GM23338 (cell line): ENCODE results near the gene IKBKE.

Source experiments
- CTCF ChIP-seq, 2 experiments: fragments of 200-600 bp in 1 of 2; sonication (generic) in 1 of 2; conservative IDR thresholded peaks; 2 replicates each; pipeline versions ENCODE4 v1.5.1 to v1.6.1; 2016 to 2017; ENCODE audit warnings: antibody characterized with exemption in 2 of 2, low read depth in 2 of 2, mild to moderate bottlenecking in 2 of 2, moderate library complexity in 1 of 2
- ETS1 ChIP-seq: IDR thresholded peaks from 2 replicates; pipeline ENCODE4 v1.6.1; 2016; ENCODE audit warnings: antibody characterized with exemption
- EZH2 ChIP-seq: fragments of 200-600 bp; sonication (generic); IDR thresholded peaks from one replicate; pipeline ENCODE4 v1.8.0; 2017; ENCODE audit warnings: antibody characterized with exemption, mild to moderate bottlenecking, low read depth; ENCODE audit not compliant: unreplicated experiment
- EZH2phosphoT487 ChIP-seq: fragments of 200-600 bp; sonication (generic); IDR thresholded peaks from one replicate; pipeline ENCODE4 v1.8.1; 2018; ENCODE audit warnings: antibody characterized with exemption; ENCODE audit not compliant: unreplicated experiment
- POLR2AphosphoS5 ChIP-seq: IDR thresholded peaks from 2 replicates; pipeline ENCODE4 v1.6.1; 2016; ENCODE audit warnings: antibody characterized with exemption, low read depth

GRCh38 chr1:206511362-206512057 is 41.2 kb downstream of the IKBKE start:
- TF ChIP-seq CTCF (conservative IDR thresholded peaks at IDR 0.05; ENCODE audit: low read depth in 2 of 2) (peak; percentile 33 to 43), EZH2 (no peak), ETS1 (no peak), POLR2AphosphoS5 (no peak), EZH2phosphoT487 (no peak)
